ENCODE data around the gene P2RX5.
"Not testable (repeated sequence)": the region's sequence is repeated elsewhere in the genome, so short reads cannot be mapped to it uniquely, and the experiment has no call there.

P2RX5 gene

DNA sequence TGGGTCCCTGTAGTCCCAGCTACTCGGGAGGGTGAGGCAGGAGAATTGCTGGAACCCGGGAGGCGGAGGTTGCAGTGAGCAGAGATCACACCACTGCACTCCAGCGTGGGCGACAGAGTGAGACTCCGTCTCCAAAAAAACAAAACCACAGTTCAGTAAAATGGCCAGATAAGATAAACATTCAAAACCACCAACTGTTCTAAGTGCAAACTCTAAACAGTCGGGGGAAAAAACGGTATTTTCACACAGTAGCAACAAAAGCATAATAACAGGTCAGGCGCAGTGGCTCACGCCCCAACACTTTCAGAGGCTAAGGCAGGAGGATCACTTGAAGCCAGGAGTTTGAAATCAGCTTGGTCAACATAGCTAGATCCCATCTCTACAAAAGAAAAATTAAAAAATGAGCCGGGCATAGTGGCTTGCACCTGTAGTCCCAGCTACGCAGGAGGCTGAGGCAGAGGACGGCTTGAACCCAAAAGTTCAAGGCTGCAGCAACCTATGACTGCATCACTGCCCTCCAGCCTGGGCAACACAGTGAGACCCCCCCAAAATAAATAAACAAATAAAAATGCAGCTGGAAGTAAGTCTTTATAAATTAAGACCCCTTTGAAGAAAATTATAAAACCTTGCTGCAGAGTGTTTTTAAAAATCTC, 17.0 kb upstream of the P2RX5 start:
- no peak overlapping the region for H3K4me3 ChIP-seq (ENCODE audit: low read depth, low read length)

DNA sequence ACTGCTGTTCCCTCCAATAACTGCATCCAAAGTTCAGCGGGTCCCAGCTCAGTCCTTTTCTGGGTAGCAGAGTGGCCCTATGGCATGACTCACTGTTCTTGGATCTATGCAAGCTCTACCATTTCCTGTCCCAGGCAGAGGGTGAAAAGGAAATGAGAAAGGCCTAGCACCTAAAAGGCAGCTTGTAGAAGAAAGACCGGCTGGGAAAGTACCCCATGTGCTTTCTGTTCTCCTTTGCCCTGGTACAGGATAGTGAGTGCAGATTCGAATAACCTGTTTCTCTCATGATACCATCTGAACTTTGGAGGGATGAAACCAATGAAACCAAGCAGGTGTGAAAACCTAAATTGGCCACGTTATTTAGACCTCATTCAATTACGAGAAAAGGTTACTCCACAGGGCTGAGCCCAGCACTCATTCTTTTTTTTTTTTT, 15.0 kb upstream of the P2RX5 start:
- H3K4me3 ChIP-seq (ENCODE audit: low read depth, low read length), result no peak overlapping the region

DNA sequence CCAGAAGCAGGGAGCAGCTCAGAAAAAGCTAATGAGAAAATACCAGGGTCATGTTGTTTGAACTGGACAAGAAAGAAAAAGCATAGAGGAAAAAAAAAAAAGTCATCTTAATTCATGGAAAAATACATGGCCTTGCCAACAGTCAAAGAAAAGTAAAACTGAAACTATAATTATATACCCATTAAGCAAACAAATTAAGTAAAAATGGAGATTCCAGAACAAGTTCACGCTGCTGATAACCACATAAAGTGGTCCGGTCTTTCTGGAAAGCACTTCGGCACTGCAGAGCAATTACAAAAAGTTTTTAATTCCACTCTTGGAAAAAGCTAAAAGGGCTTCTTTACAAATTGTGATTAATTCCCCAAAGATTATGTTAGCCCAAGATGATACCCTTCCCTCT, 12.4 kb upstream of the P2RX5 start:
- no peak overlapping the region for H3K4me3 ChIP-seq (ENCODE audit: low read depth, low read length)

DNA sequence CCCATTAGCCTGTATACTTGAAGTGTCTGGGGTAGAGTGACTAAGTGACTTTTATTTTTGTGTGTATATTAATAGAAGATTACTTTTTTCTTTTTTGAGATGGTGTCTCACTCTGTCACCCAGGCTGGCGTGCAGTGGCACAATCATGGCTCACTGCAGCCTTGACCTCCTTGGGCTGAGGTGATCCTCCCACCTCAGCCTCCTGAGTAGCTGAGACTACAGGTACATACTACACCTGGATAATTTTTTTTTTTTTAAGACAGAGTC, 9.7 kb upstream of the P2RX5 start:
- H3K4me3 ChIP-seq (ENCODE audit: low read depth, low read length), result not testable (repeated sequence)

DNA sequence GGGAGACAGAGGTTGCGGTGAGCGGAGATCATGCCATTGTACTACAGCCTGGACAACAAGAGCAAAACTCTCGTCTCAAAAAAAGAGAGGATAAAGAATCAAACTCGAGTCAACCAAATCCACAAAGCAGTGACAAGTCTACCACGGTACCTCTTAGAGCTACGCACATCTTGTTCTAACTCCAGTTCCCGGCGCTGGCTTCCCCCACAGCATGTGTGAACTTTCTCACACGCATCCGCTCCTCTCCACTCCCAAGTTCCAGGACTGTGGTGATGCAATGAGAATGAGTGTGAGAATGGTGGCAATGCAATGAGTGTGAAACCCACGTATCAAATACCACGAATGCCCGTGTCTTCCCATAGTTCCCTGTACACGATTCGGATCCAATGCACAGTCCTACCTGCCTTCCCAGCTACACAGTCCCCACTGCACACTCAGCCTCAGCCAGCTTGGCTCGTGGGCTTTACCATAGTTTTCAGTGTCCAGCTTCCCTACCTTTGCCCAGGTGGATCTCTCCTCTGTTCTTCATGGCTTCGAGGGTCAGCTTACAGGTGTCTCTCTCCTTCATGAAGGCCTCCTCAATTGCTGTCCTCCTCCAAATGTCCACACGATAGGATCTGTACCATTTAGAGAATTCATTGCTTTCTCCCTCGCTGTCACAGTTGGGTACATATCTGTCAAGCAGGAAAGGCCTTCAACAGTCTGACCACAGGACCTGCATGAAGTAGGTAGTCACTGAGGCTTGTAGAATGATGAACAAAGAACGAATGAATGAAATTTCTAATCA, 9.2 kb upstream of the P2RX5 start:
- H3K4me3 ChIP-seq (ENCODE audit: low read depth, low read length), result no peak overlapping the region

DNA sequence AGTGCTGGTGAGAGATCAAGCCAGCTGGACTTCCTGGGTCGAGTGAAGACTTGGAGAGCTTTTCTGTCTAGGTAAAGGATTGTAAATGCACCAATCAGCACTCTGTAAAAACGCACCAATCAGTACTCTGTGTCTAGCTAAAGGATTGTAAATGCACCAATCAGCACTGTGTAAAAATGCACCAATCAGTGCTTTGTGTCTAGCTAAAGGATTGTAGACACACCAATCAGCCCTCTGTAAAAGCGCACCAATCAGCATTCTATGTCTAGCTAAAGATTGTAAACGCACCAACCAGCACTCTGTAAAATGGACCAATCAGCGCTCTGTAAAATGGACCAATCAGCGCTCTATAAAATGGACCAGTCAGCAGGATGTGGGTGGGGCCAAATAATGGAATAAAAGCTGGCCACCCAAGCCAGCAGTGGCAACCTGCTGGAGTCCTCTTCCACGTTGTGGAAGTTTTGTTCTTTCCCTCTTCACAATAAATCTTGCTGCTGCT, 6.1 kb upstream of the P2RX5 start:
- not testable (repeated sequence) for H3K4me3 ChIP-seq (ENCODE audit: low read depth, low read length)

DNA sequence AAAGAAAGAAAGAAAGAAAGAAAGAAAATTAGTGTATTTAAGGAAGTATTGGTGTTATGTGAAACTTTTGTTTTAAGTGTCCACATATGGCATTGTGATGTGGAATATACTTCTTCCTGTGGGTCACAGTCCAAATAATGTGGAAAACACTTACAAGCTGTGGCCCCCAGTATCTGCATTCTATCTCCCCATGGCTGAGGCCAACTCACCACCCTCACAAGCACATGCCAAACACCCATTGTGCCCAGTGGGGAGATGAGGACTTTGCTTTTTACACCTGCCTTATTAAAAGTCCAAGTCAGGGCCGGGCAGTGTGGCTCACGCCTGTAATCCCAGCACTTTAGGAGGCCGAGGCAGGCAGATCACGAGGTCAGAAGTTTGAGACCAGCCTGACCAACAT, 4.0 kb upstream of the P2RX5 start:
- no peak overlapping the region for H3K4me3 ChIP-seq (ENCODE audit: low read depth, low read length)

DNA sequence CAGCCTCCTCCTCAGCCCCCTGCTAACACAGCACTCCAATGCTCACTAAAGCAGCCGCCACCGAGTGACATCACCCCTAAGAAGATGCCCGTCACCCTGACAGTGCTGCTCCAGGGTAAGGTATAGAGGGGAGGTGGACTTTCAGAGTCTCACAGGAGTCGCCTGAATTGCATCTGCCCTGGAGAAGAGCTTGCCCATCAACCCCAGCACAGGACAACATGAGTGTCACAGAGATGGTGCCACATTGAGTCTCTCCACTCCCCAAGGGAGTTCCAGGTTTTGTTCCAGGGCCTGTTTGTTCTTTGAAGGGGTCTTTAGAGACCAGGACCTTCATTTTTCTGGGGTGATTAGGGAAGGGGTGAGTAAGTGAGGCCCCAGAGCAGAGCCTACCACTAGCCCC, 2.2 kb upstream of the P2RX5 start:
- H3K4me3 ChIP-seq (ENCODE audit: low read depth, low read length), result no peak overlapping the region

DNA sequence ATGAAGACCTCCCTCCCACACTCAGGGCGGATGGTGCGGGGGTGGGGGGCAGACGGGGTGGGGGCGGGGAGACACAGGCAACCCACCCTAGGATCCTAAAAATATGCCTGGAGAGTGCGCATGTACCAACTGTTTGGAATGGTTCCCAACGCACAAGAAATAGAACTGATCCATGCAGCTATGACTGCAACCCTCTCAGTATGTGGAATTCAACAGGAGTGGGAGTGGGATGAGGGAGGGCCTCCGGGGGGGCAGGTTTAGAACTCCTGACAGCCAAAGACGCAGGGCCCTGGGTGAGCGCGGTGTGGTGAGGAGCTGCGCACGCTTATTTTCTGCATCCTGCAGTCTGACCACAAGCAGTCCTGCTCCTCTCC, 1.1 kb upstream of the P2RX5 start:
- no peak overlapping the region for H3K4me3 ChIP-seq (ENCODE audit: low read depth, low read length)

DNA sequence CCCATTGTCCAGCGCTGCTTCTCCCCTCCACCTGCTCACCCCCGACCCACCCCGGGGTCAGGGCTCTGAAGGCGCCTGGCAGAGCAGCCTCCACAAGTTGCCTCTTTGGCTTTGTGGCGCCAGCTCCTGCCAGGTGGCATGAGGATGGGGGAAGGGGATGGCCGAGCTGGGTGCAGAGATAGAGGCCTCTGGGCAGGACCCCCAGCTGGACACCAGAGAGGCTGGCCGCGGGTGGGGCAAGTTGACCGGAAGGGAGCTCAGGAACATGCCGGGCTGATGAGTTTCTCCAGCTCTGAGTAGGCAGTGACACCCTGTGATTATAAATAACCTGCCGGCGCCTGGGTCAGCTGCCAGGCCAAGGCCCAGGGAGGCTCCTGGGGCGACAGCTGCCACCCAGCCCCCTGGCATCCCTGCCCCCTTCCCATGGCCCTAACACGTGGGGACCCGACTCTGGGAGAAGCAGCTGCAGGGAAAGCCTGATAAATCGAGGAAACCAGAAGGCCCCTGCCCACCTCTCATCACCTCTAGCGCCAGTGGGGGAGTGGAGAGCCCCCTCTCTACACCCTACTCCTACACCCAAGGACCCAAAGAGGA, 729 bp downstream of the P2RX5 start:
- peak overlapping the region; percentile 61 for H3K4me3 ChIP-seq (ENCODE audit: low read depth, low read length)

DNA sequence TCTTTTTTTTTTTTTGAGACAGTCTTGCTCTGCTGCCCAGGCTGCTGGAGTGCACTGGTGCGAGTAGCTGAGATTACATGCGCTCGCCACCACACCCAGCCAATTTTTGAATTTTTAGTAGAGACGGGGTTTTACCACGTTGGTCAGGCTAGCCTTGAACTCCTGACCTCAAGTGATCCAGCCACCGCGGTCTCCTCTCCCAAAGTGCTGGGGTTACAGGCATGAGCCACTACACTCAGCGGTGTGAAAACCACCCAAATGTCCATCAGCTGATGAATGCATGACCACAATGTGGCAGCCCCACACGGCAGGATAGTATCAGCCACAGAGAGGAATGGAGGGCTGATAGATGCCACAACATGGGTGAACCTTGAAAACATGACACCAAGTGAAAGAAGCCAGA, 2.1 kb downstream of the P2RX5 start:
- no peak overlapping the region for H3K4me3 ChIP-seq (ENCODE audit: low read depth, low read length)

DNA sequence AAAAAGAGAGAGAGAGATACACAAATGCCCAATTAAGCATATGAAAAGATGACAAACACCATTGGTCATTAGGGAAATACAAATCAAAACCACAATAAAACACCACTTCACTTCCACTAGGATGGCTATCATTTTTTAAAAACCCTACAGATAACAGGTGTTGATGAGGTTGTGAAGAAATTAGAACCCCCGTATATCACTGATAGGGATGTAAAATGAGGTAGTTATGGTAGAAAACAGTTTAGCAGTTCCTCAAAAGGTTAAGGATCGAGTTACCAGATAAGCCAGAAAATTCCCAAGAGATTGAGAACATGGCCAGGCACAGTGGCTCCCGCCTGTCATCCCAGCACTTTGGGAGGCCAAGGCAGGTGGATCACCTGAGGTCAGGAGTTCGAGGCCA, 2.8 kb downstream of the P2RX5 start:
- no peak overlapping the region for H3K4me3 ChIP-seq (ENCODE audit: low read depth, low read length)

DNA sequence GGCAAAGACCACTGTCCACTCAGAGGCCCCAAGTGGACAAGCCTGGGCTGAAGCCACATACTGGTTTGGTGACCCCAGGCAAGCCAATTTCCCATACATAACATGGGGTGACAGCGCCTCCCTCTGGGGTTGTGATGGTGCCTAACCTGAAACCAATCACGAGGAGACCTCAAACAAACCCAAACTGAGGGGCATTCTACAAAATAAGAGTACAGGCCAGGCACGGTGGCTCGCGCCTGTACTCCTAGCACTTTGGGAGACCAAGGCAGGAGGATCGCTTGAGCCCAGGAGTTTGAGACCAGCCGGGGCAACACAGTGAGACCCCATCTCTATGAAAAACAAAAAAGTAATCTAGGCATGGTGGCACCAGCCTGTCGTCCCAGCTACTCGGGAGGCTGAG, 3.6 kb downstream of the P2RX5 start:
- H3K4me3 ChIP-seq (ENCODE audit: low read depth, low read length), result no peak overlapping the region

DNA sequence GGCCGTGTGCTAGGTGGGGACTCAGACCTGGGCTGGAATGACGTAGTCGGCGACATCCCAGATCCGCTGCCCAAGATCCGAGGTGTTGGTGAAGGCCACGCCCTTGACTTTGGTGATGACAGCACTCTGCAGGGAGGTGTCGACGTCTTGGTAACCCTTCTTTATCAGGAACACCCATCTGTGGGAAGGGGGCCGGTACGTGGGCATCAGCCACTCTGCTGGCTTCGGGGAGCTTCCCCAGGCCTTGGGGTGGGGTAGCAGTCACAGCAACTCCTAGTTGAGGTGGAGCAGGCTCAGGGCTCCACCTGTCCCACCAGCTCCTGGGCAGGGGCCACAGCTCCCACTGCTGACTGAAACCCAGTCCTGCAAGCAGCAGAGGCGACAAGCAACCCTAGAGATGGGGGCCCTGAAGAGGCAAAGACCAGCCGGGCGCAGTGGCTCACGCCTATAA, 4.3 kb downstream of the P2RX5 start:
- no peak overlapping the region for H3K4me3 ChIP-seq (ENCODE audit: low read depth, low read length)

DNA sequence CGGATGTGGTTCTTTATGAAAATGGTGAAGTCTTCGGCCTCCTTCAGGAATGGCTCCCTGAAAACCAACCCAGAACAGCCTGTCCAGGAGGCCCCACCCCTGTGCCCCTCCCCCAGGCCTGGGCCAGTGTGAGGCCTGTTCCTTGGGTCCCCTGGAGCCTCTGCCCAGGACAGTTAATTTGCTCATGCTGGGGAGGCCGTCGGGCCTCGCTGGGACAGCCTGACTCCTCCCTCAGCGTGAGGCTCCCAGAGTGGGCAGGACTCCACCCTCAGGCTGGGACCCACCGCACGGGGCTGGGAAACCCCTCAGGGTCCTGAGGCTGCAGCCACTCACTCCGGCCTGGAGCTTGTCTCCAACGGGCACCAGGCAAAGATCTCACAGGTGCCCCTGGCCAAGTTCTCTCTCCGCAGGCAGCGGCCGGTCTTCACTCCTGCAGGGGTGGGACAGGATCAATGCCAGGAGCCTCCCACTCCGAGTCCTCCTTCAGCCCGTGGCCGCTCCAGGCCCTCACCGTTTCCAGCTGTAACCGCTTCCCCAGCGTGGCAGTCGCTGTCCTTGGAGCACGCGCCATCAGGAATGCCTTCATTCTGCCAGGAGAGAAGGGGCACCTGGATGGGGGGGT, 5.8 kb downstream of the P2RX5 start:
- no peak overlapping the region for H3K4me3 ChIP-seq (ENCODE audit: low read depth, low read length)

DNA sequence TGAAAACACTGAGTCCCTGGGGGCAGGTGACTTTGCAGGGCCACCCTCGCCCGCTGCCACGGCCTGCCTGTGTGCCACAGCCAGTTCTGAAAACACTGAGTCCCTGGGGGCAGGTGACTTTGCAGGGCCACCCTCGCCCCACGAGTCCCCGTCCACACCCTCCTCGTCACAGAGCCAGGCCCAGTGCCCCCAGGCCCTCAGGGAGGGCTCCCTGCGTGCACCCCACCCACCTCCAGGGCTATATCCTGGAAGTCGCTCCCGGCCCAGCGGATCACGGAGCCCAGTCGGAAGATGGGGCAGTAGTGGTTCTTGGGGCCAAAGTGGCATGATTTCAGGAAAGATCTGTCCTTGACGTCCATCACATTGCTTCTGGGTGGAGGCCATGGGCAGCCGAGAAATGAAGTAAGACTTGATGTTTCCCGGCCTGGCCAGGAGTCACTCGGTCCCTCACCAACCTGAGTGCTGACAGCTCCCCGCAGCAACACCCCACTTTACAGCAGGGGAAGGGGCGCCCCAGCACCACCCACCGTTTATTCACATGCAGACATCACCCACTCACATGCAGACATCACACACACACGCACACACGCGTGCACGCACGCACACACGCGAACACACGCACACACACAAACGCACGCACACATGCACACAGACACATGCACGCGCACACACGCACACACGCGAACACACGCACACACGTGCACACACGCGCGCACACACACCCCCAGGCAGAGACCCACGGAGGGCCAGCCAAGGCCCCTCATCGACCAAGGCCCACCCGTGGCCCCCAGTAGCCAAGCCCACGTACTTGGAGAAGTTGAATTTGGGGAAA, 6.5 kb downstream of the P2RX5 start:
- H3K4me3 ChIP-seq (ENCODE audit: low read depth, low read length), result no peak overlapping the region

DNA sequence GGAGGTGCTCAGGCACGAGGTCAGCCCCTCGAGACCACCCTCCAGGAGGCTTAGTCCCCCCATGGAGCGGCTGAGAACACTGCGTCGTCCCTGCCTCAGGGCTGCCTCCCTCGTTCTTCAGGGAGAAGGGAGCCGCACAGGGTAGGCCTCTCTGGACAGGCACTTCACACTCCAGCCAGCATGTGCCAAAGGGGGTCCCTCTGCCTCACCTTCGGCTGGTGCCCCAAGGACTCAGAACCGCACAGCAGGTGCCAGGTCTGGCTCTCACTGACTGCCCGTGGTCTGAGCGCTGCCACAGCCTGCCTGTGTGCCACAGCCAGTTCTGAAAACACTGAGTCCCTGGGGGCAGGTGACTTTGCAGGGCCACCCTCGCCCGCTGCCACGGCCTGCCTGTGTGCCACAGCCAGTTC, 7.1 kb downstream of the P2RX5 start:
- no peak overlapping the region for H3K4me3 ChIP-seq (ENCODE audit: low read depth, low read length)

DNA sequence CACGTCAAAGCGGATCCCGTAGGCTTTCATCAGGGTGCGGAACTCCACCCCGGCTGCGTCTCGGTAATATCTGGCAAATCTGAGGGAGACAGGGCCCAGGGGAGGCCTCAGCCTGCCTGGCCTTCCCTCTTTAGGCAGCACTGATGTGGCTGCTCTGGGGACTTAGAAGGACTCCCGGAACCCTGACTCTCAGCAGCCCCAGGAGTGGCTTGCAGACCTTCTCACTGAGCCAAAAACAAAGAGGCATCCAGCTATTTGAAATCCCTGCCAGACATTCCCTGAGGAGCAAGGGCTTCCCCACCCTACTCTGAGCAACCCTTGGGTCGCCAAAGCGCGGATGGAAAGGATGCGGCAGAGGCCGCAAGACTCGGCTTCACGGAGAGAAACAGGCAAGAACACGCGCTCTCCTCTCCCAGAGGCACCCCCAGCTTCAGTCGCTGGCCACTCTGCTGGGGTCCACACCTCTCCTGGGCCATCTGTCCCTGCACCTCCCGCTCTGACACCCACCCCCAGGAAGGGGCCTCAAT, 7.9 kb downstream of the P2RX5 start:
- H3K4me3 ChIP-seq (ENCODE audit: low read depth, low read length), result no peak overlapping the region

DNA sequence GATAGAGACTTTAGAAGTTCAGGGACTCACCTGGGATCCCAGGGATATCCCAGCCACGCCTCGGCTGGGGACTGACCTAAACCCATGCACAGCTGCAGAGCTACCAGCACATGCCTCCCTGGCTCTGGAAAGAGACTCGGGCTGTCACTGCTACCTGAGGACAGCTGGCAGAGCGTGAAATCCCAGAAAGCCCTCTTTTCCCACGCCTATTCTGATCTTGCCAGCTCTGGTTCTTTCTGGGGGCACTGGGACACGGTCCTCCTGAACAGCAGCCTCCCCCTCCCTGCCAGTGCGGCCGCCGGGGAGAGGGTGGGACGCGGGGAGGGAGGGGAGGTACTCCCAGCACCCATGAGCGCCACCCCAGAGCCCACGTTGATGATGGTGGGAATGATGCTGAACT, 10.8 kb downstream of the P2RX5 start:
- H3K4me3 ChIP-seq (ENCODE audit: low read depth, low read length), result no peak overlapping the region

DNA sequence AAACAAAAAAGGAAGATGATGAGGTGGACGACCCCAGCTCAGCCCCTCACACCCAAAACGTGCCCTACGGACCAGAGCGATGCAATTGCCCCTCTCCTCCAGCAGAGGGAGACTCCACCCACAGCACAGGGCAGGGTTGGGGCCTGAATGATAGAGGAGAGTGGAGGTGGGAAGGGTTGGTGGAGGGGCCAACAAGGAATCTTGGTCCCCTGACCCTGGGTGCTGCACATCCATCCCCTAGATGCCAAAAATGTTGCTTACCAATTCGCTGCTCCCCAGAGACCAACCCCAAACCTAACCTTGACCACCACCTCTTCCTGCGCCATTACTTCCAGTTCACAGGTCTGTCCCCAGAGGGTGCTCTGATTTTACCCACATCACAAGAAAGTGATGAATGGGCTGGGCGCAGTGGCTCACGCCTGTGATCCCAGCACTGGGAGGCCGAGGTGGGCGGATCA, 12.9 kb downstream of the P2RX5 start:
- no peak overlapping the region for H3K4me3 ChIP-seq (ENCODE audit: low read depth, low read length)

DNA sequence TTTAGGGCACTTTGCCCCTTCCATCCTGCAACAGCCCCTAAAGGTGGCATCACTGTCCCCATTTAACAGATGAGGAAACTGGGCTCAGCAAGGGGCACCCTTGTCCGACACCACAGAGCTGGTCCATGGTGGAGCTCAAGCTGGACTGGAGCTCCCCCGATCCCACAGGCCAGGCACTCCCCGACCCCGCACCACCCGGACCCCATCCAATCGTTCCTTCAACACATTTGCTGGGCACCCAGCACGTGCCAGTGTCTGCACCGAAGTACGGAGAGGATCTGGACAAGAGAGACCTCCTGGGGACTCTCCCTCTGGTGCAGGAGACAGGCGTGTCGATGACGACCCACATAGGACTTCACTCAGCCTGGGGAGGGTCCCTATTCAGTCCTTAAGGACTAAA, 13.9 kb downstream of the P2RX5 start:
- H3K4me3 ChIP-seq (ENCODE audit: low read depth, low read length), result no peak overlapping the region
